ENCODE results near the gene LRRC45. TPM values are rescaled to one million over a fixed set of nuclear protein-coding genes. Genes with fewer than 3 reads are reported as not detected.

Gene LRRC45
- polyA plus RNA-seq, 1 donor (not counting 4 experiments of a cell fraction or from before 2014, with no cell fraction given): 2.5 TPM

DNA sequence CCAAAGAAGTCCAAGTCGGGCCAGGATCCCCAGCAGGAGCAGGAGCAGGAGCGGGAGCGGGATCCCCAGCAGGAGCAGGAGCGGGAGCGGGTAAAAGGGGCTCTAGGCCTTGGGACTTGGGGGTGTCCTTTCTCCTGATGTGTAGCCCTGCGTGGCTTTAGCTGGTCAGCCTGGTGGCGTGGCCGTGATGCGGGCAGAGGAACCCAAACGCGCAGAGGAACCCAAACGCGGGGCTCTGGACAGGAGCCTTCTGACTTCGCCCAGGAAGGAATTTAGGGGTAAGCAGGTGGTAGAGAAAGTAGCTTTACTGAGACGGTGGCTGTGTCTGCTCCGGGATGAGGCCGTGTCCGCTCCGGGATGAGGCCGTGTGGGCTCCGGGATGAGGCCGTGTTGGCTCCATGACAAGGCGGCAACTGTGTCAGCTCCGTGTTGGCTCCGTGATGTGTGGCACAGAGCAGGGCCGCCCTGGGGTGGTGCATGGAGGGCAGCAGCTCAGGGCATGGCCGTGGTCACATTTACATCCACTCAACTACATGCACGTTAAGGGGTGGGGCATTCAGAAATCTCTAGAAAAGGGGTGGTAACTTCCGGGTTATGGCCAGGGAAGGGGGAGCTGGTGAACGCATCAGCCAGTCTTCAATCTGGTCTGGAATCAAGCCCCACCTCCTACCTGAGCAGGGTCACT lies 26.2 kb upstream of the LRRC45 start:
- DNase-seq (ENCODE audit: low read depth, low spot score) (no peak), FAIRE-seq (no peak)
- H3K27ac ChIP-seq (ENCODE audit: control insufficient read depth, insufficient read depth, low read length): no peak overlapping the region
- peaks cover 8% of the 10 kb centered on the region for H3K4me1 ChIP-seq (ENCODE audit: control insufficient read depth, extremely low read depth, insufficient read depth, low read length)
- H4K20me1 ChIP-seq (ENCODE audit: control insufficient read depth, extremely low read depth, insufficient read depth, low read length): no peaks in the 10 kb centered on the region
- no peaks in the 10 kb centered on the region for H3K36me3 ChIP-seq (ENCODE audit: control insufficient read depth in 2 of 2, extremely low read depth in 1 of 2, insufficient read depth in 2 of 2, low read length in 2 of 2)
- no peaks in the 10 kb centered on the region for H3K9me3 ChIP-seq (ENCODE audit: control insufficient read depth, low read depth, low read length)
- H3K4me3 ChIP-seq (ENCODE audit: control insufficient read depth in 2 of 3, extremely low read depth in 1 of 3, insufficient read depth in 2 of 3, low read depth in 1 of 3, low read length in 3 of 3): no peak overlapping the region
- H3K4me2 ChIP-seq (ENCODE audit: control insufficient read depth, extremely low read depth, insufficient read depth, low read depth, low read length): no peak overlapping the region
- dilution Hi-C loops (cut with MboI; ENCODE audit: extremely low pct_ligation_motif_present, low sequenced_read_pairs): no loop called here
- no peak overlapping the region for H3K9ac ChIP-seq (ENCODE audit: control insufficient read depth, extremely low read depth, insufficient read depth, low read length)
- TF ChIP-seq EZH2 (IDR thresholded peaks at IDR 0.05; ENCODE audit: low read length): no peak
- TF ChIP-seq, protein P1, sequence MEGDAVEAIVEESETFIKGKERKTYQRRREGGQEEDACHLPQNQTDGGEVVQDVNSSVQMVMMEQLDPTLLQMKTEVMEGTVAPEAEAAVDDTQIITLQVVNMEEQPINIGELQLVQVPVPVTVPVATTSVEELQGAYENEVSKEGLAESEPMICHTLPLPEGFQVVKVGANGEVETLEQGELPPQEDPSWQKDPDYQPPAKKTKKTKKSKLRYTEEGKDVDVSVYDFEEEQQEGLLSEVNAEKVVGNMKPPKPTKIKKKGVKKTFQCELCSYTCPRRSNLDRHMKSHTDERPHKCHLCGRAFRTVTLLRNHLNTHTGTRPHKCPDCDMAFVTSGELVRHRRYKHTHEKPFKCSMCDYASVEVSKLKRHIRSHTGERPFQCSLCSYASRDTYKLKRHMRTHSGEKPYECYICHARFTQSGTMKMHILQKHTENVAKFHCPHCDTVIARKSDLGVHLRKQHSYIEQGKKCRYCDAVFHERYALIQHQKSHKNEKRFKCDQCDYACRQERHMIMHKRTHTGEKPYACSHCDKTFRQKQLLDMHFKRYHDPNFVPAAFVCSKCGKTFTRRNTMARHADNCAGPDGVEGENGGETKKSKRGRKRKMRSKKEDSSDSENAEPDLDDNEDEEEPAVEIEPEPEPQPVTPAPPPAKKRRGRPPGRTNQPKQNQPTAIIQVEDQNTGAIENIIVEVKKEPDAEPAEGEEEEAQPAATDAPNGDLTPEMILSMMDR (optimal IDR thresholded peaks at IDR 0.05 in 1 of 3, IDR thresholded peaks at IDR 0.05 in 1 of 3, conservative IDR thresholded peaks at IDR 0.05 in 1 of 3; ENCODE audit: extremely low read depth in 1 of 3, insufficient read depth in 2 of 3, low read length in 3 of 3): no peak
- no peaks in the 10 kb centered on the region for H3K9me1 ChIP-seq (ENCODE audit: control insufficient read depth, extremely low read depth, insufficient read depth, low read length)
- no peaks in the 10 kb centered on the region for H3K27me3 ChIP-seq (ENCODE audit: control insufficient read depth, extremely low read depth, insufficient read depth, low read length)
- no peaks in the 10 kb centered on the region for H3K79me2 ChIP-seq (ENCODE audit: control insufficient read depth, insufficient read depth, low read length)
- no peak overlapping the region for H2AFZ ChIP-seq (ENCODE audit: control insufficient read depth, low read length)

DNA sequence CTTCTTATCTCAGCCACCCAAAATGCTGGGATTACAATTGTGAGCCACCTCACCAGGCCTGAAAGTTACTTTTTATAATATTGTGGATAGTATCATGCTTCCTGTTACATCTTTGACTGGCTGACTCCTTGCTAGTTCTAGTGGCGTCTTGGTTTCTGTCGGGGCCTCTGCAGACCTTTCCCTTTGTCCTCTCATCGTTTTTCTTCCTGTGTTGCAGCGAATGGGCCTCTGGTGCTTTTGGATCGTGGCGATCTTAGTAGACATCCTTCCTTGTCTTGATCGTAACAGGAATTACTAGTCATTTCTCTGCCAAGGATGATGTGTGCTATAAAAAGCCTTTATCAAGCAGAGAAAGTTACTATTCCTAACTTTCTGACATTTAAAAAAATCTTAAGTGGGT lies 24.9 kb upstream of the LRRC45 start:
- Histone ChIP-seq H3K4me1 (ENCODE audit: control insufficient read depth, extremely low read depth, insufficient read depth, low read length) (peaks cover 3% of the 10 kb centered on the region), H3K9me3 (ENCODE audit: control insufficient read depth, low read depth, low read length) (no peaks in the 10 kb centered on the region), H4K20me1 (ENCODE audit: control insufficient read depth, extremely low read depth, insufficient read depth, low read length) (no peaks in the 10 kb centered on the region), H3K27me3 (ENCODE audit: control insufficient read depth, extremely low read depth, insufficient read depth, low read length) (no peaks in the 10 kb centered on the region), H2AFZ (ENCODE audit: control insufficient read depth, low read length) (no peak overlapping the region), H3K4me2 (ENCODE audit: control insufficient read depth, extremely low read depth, insufficient read depth, low read depth, low read length) (no peak overlapping the region), H3K4me3 (ENCODE audit: control insufficient read depth in 2 of 3, extremely low read depth in 1 of 3, insufficient read depth in 2 of 3, low read depth in 1 of 3, low read length in 3 of 3) (no peak overlapping the region), H3K27ac (ENCODE audit: control insufficient read depth, insufficient read depth, low read length) (no peak overlapping the region), H3K9ac (ENCODE audit: control insufficient read depth, extremely low read depth, insufficient read depth, low read length) (no peak overlapping the region), H3K79me2 (ENCODE audit: control insufficient read depth, insufficient read depth, low read length) (no peaks in the 10 kb centered on the region), H3K9me1 (ENCODE audit: control insufficient read depth, extremely low read depth, insufficient read depth, low read length) (peaks cover under 1% of the 10 kb centered on the region), H3K36me3 (ENCODE audit: control insufficient read depth in 2 of 2, extremely low read depth in 1 of 2, insufficient read depth in 2 of 2, low read length in 2 of 2) (no peaks in the 10 kb centered on the region)
- TF ChIP-seq, protein P1 (optimal IDR thresholded peaks at IDR 0.05 in 1 of 3, IDR thresholded peaks at IDR 0.05 in 1 of 3, conservative IDR thresholded peaks at IDR 0.05 in 1 of 3; ENCODE audit: extremely low read depth in 1 of 3, insufficient read depth in 2 of 3, low read length in 3 of 3): no peak
- TF ChIP-seq EZH2 (IDR thresholded peaks at IDR 0.05; ENCODE audit: low read length): no peak
- DNase-seq (ENCODE audit: low read depth, low spot score) (no peak), FAIRE-seq (no peak)
- dilution Hi-C loops (cut with MboI; ENCODE audit: extremely low pct_ligation_motif_present, low sequenced_read_pairs): no loop called here
